ENCODE results near the gene CEP164.
A peak's percentile ranks its signal among the peaks of the same experiment; 100 is the strongest.

The CEP164 gene

GRCh38 chr11:117327567-117328374 is at the start of gene CEP164:
Gene CEP164 (plus strand): TSS chr11:117327854. CDS start chr11:117338587, 10,733 bp downstream.
- DNase-seq = peak; percentile 94

GRCh38 chr11:117278347-117278746 is 49.3 kb upstream of the CEP164 start:
- no peak for DNase-seq

- DNase-seq = no peak
Observed at GRCh38 chr11:117279711-117280376, 47.8 kb upstream of the CEP164 start.

- DNase-seq = no peak
Observed at GRCh38 chr11:117281159-117281558, 46.5 kb upstream of the CEP164 start.

- no peak for DNase-seq
Observed at GRCh38 chr11:117281869-117282268, 45.8 kb upstream of the CEP164 start.

GRCh38 chr11:117282956-117283355 is 44.7 kb upstream of the CEP164 start:
- DNase-seq = no peak

- no peak for DNase-seq
Observed at GRCh38 chr11:117284053-117284452, 43.6 kb upstream of the CEP164 start.

- DNase-seq = no peak
Observed at GRCh38 chr11:117286588-117286987, 41.1 kb upstream of the CEP164 start.

GRCh38 chr11:117287668-117288067 is 40.0 kb upstream of the CEP164 start:
- no peak for DNase-seq

GRCh38 chr11:117289795-117290194 is 37.9 kb upstream of the CEP164 start:
- DNase-seq = no peak

- no peak for DNase-seq
Observed at GRCh38 chr11:117290809-117291396, 36.8 kb upstream of the CEP164 start, which contains the start of gene BACE1-AS. Gene BACE1-AS (plus strand): TSS chr11:117291346.

GRCh38 chr11:117292616-117293015 is 35.0 kb upstream of the CEP164 start:
- DNase-seq = no peak

- DNase-seq = no peak
Observed at GRCh38 chr11:117295438-117296137, 32.1 kb upstream of the CEP164 start.

GRCh38 chr11:117296881-117297280 is 30.8 kb upstream of the CEP164 start:
- DNase-seq = no peak

- DNase-seq = no peak
Observed at GRCh38 chr11:117298195-117298594, 29.5 kb upstream of the CEP164 start.

GRCh38 chr11:117299351-117300282 is 28.0 kb upstream of the CEP164 start:
- no peak for DNase-seq

GRCh38 chr11:117300283-117300663 is 27.4 kb upstream of the CEP164 start:
- no peak for DNase-seq

GRCh38 chr11:117300773-117301172 is 26.9 kb upstream of the CEP164 start:
- DNase-seq = no peak

GRCh38 chr11:117302228-117302627 is 25.4 kb upstream of the CEP164 start:
- no peak for DNase-seq

GRCh38 chr11:117303101-117303500 is 24.6 kb upstream of the CEP164 start:
- no peak for DNase-seq

GRCh38 chr11:117303646-117304315 is 23.9 kb upstream of the CEP164 start:
- DNase-seq = no peak

GRCh38 chr11:117305145-117305544 is 22.5 kb upstream of the CEP164 start:
- no peak for DNase-seq

Data from activated T-cell treated with anti-CD3 and anti-CD28 coated beads, Interleukin-2, amount 50 U/mL, for 1 hour (primary cell).